Fibroblast of mammary gland (primary cell): ENCODE results near the gene ZPR1.

Experiments
- DNase-seq: peaks from one replicate; pipeline ENCODE4 v3.0.0-alpha.2; 2010; ENCODE audit warnings: low read depth
- H3K4me3 ChIP-seq: 2 replicates; pipeline ENCODE4 v1.5.1; 2011; ENCODE audit warnings: low read depth, mild to moderate bottlenecking, low read length, moderate library complexity; ENCODE audit not compliant: control insufficient read depth
- CTCF ChIP-seq: conservative IDR thresholded peaks from 2 replicates; pipeline ENCODE4 v1.5.1; 2011; ENCODE audit warnings: low read depth, low read length, inconsistent platforms; ENCODE audit not compliant: control insufficient read depth, insufficient read depth

ZPR1 gene

GRCh38 chr11:116730241-116730561, 57.6 kb downstream of the ZPR1 start:
- H3K4me3 ChIP-seq = no peak overlapping the region
- no peak for TF ChIP-seq CTCF
- no peak for DNase-seq

GRCh38 chr11:116729501-116730240, 58.2 kb downstream of the ZPR1 start:
- TF ChIP-seq CTCF = no peak
- no peak for DNase-seq
- H3K4me3 ChIP-seq = no peak overlapping the region

- no peak for TF ChIP-seq CTCF
- no peak for DNase-seq
- H3K4me3 ChIP-seq = no peak overlapping the region
These were observed 59.8 kb downstream of the ZPR1 start for GRCh38 chr11:116727990-116728389.

- peak; percentile 55 for DNase-seq
- H3K4me3 ChIP-seq = no peak overlapping the region
- no peak for TF ChIP-seq CTCF
These were observed 62.2 kb downstream of the ZPR1 start for GRCh38 chr11:116725434-116726221.

GRCh38 chr11:116724813-116725212, 63.0 kb downstream of the ZPR1 start:
- no peak for TF ChIP-seq CTCF
- no peak overlapping the region for H3K4me3 ChIP-seq
- DNase-seq = no peak
